HCT116 (cell line): Measurements from ENCODE around the gene PLPP6. TPM values are rescaled to one million over a fixed set of nuclear protein-coding genes. Genes with fewer than 3 reads are reported as not detected.

Experiments used
- ATAC-seq: fragments of 200-7000 bp; cut with Tn5 transposase; 2 replicates; pipeline ENCODE4 v1.9.1; 2020; ENCODE audit warnings: mild to moderate bottlenecking, moderate library complexity
- BruUV-seq: library from RNA; stranded (reverse); fragments of 400-500 nt; replicated peaks from 2 replicates; lab custom pipeline; 2021; lab: Mats Ljungman, UMichigan
- CTCF ChIA-PET: fragments of 300-600 bp; sonication (Branson Sonifier 250); formaldehyde crosslinking; loops from one replicate; lab custom pipeline; 2021; ENCODE audit warnings: antibody characterized with exemption; lab: Charles Lee
- POLR2A ChIA-PET: fragments of 300-600, 350-600 bp; sonication (Branson Sonifier 250); formaldehyde crosslinking; loops from one replicate; lab custom pipeline; 2021; ENCODE audit warnings: antibody characterized with exemption; lab: Charles Lee
- RAD21 ChIA-PET, 2 experiments: fragments of 300-600 bp; sonication (Branson Sonifier 250); formaldehyde crosslinking; loops; one replicate each; lab custom pipeline; 2023; ENCODE audit warnings: low total read pairs in 2 of 2; ENCODE audit not compliant: uncharacterized antibody in 2 of 2, unreplicated experiment in 2 of 2, low non-redundant PET in 1 of 2; lab: Charles Lee
- DNase-seq: peaks from one replicate; pipeline ENCODE4 v3.0.0-alpha.2; 2010; ENCODE audit warnings: low read depth, low spot score
- H2AFZ ChIP-seq: fragments of 200-600 bp; shearing (Covaris generic), sonication (generic); 2 replicates; pipeline ENCODE4 v1.6.1; 2017; ENCODE audit warnings: low read depth, mixed run types, mixed read lengths, antibody characterized with exemption, low read length; ENCODE audit not compliant: poor library complexity, severe bottlenecking
- H3K27ac ChIP-seq: 2 replicates; pipeline ENCODE4 v1.5.1; 2012; ENCODE audit warnings: low read depth, low read length
- H3K27me3 ChIP-seq: fragments of 200-600 bp; sonication (generic); 2 replicates; pipeline ENCODE4 v1.6.1; 2016; ENCODE audit warnings: mixed run types, low read length, mixed read lengths; ENCODE audit not compliant: insufficient read depth
- H3K36me3 ChIP-seq, 2 experiments: fragments of 200-500 bp in 1 of 2; fragments of 200-600 bp in 1 of 2; sonication (Bioruptor generic) in 1 of 2; sonication (generic) in 1 of 2; 2 replicates each; pipeline versions ENCODE4 v1.5.1 to v1.6.1; 2014 to 2016; ENCODE audit warnings: low read length in 2 of 2, inconsistent platforms in 1 of 2, mixed read lengths in 1 of 2, mixed run types in 1 of 2; ENCODE audit not compliant: insufficient read depth in 2 of 2, control insufficient read depth in 1 of 2
- H3K4me1 ChIP-seq, 2 experiments: fragments of 200-600 bp in 1 of 2; sonication (generic) in 1 of 2; 2 replicates each; pipeline versions ENCODE4 v1.5.1 to v1.6.1; 2012 to 2017; ENCODE audit warnings: low read length in 2 of 2, inconsistent platforms in 1 of 2, mild to moderate bottlenecking in 1 of 2, mixed read lengths in 1 of 2, mixed run types in 1 of 2, moderate library complexity in 1 of 2; ENCODE audit not compliant: insufficient read depth in 2 of 2, control insufficient read depth in 1 of 2
- H3K4me2 ChIP-seq: fragments of 200-600 bp; sonication (generic); 2 replicates; pipeline ENCODE4 v1.6.1; 2017; ENCODE audit warnings: mixed run types, low read length, mixed read lengths
- H3K4me3 ChIP-seq, 2 experiments: fragments of 200-600 bp in 1 of 2; sonication (generic) in 1 of 2; replicated peaks in 1 of 2; 2 replicates each; pipeline ENCODE4 v1.5.1; 2011 to 2016; ENCODE audit warnings: low read length in 2 of 2, control low read depth in 1 of 2, low read depth in 1 of 2, mild to moderate bottlenecking in 1 of 2, mixed read lengths in 1 of 2, mixed run types in 1 of 2
- H3K79me2 ChIP-seq: fragments of 200-600 bp; sonication (generic); 2 replicates; pipeline ENCODE4 v1.6.1; 2017; ENCODE audit warnings: mild to moderate bottlenecking, mixed run types, low read length, moderate library complexity, mixed read lengths; ENCODE audit not compliant: insufficient read depth
- H3K9ac ChIP-seq: fragments of 200-600 bp; sonication (generic); 2 replicates; pipeline ENCODE4 v1.6.1; 2016; ENCODE audit warnings: low read length, mixed read lengths
- H3K9me2 ChIP-seq: fragments of 200-600 bp; sonication (generic), shearing (Covaris generic); 2 replicates; pipeline ENCODE4 v1.6.1; 2017; ENCODE audit warnings: mixed run types, mild to moderate bottlenecking, moderate library complexity; ENCODE audit not compliant: insufficient read depth
- H3K9me3 ChIP-seq, 2 experiments: fragments of 200-500 bp in 1 of 2; fragments of 200-600 bp in 1 of 2; sonication (Bioruptor generic) in 1 of 2; sonication (generic) in 1 of 2; 2 replicates each; pipeline ENCODE4 v1.6.1; 2014 to 2017; ENCODE audit warnings: low read length in 2 of 2, mixed read lengths in 2 of 2, inconsistent platforms in 1 of 2, low read depth in 1 of 2, mild to moderate bottlenecking in 1 of 2, mixed run types in 1 of 2, moderate library complexity in 1 of 2; ENCODE audit not compliant: control insufficient read depth in 1 of 2, insufficient read depth in 1 of 2
- H4K20me1 ChIP-seq: fragments of 200-600 bp; sonication (generic), shearing (Covaris generic); 2 replicates; pipeline ENCODE4 v1.6.1; 2017; ENCODE audit warnings: mixed run types, mild to moderate bottlenecking, moderate library complexity; ENCODE audit not compliant: insufficient read depth
- CTCF ChIP-seq, 3 experiments: fragments of 200-600 bp in 1 of 3; sonication (generic) in 1 of 3; IDR thresholded peaks in 2 of 3; conservative IDR thresholded peaks in 1 of 3; 2 replicates each; pipeline ENCODE4 v1.5.1; 2012 to 2017; ENCODE audit warnings: low read depth in 2 of 3, low read length in 2 of 3, antibody characterized with exemption in 1 of 3, borderline replicate concordance in 1 of 3, control low read depth in 1 of 3, mild to moderate bottlenecking in 1 of 3, mixed read lengths in 1 of 3, mixed run types in 1 of 3, moderate library complexity in 1 of 3; ENCODE audit not compliant: insufficient read depth in 1 of 3
- EGR1 ChIP-seq: IDR thresholded peaks from 2 replicates; pipeline ENCODE4 v1.6.1; 2012; ENCODE audit warnings: low read depth
- ELF1 ChIP-seq: IDR thresholded peaks from 2 replicates; pipeline ENCODE4 v1.6.1; 2012; ENCODE audit warnings: low read depth, borderline replicate concordance
- EZH2phosphoT487 ChIP-seq: fragments of 200-600 bp; IDR thresholded peaks from 2 replicates; pipeline ENCODE4 v1.6.1; 2018; ENCODE audit warnings: antibody characterized with exemption, borderline replicate concordance
- JUND ChIP-seq: IDR thresholded peaks from 2 replicates; pipeline ENCODE4 v1.6.1; 2012
- POLR2A ChIP-seq: IDR thresholded peaks from 2 replicates; pipeline ENCODE4 v1.7.0; 2011; ENCODE audit warnings: borderline replicate concordance; ENCODE audit not compliant: insufficient read depth, insufficient read length; ENCODE audit errors: extremely low read depth
- POLR2AphosphoS5 ChIP-seq: IDR thresholded peaks from 2 replicates; pipeline ENCODE4 v1.6.1; 2011; ENCODE audit warnings: mild to moderate bottlenecking, low read depth, low read length, moderate library complexity
- REST ChIP-seq: IDR thresholded peaks from 2 replicates; pipeline ENCODE4 v1.6.1; 2012; ENCODE audit warnings: low read depth
- SP1 ChIP-seq: IDR thresholded peaks from 2 replicates; pipeline ENCODE4 v1.6.1; 2012; ENCODE audit warnings: low read depth
- TCF7L2 ChIP-seq: IDR thresholded peaks from 2 replicates; pipeline ENCODE4 v1.7.0; 2011; ENCODE audit warnings: borderline replicate concordance, inconsistent platforms; ENCODE audit not compliant: insufficient read depth, insufficient read length; ENCODE audit errors: extremely low read depth
- YY1 ChIP-seq: IDR thresholded peaks from 2 replicates; pipeline ENCODE4 v1.6.1; 2011; ENCODE audit warnings: low read length, low read depth, moderate library complexity, mild to moderate bottlenecking; ENCODE audit not compliant: insufficient replicate concordance; ENCODE audit errors: extremely low read depth
- ZFX ChIP-seq: fragments of 450-650 bp; IDR thresholded peaks from 2 replicates; pipeline ENCODE4 v1.6.1; 2017
- intact Hi-C: fragments of 100-400 bp; cut with micrococcal nuclease; formaldehyde crosslinking; loops from 2 replicates; pipeline ENCODE4 v1.10.0; 2022
- total RNA-seq: library from RNA; stranded (reverse); gene quantifications from one replicate; pipeline ENCODE4 v1.2.1, GENCODE V29; 2021; ENCODE audit not compliant: unreplicated experiment
- TF ChIP-seq, protein P1 (sequence below): IDR thresholded peaks from 2 replicates; pipeline ENCODE4 v1.6.1; 2012

The PLPP6 gene
- total RNA-seq, 1 experiment from 2014 or later, result 5.0 TPM

- ChIA-PET CTCF (interaction anchor here (1.3 kb wide), 1 partner anchor 16 kb away, joined by 8 read pairs; no protein-coding TSS in a partner anchor), POLR2A (no interaction called here)
- no peaks in the 10 kb centered on the region for H4K20me1 ChIP-seq
These were observed 41.1 kb upstream of the PLPP6 start for GRCh38 chr9:4620881-4621555.

More at GRCh38 chr9:4620881-4621555, 41.1 kb upstream of the PLPP6 start:
- H3K9ac ChIP-seq, result no peak overlapping the region
- DNase-seq (no peak), ATAC-seq (no peak)
- H3K9me2 ChIP-seq, result no peaks in the 10 kb centered on the region
- TF ChIP-seq TCF7L2 (no peak), SP1 (no peak), YY1 (no peak), POLR2AphosphoS5 (no peak), POLR2A (no peak), ZFX (no peak), ELF1 (no peak), REST (no peak), CTCF (IDR thresholded peaks at IDR 0.05 in 2 of 3, conservative IDR thresholded peaks at IDR 0.05 in 1 of 3; ENCODE audit: borderline replicate concordance in 1 of 3, insufficient read depth in 1 of 3, low read depth in 2 of 3, low read length in 2 of 3) (no peak), JUND (no peak), EGR1 (no peak), EZH2phosphoT487 (no peak)
- TF ChIP-seq, protein P1, sequence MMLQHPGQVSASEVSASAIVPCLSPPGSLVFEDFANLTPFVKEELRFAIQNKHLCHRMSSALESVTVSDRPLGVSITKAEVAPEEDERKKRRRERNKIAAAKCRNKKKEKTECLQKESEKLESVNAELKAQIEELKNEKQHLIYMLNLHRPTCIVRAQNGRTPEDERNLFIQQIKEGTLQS, result no peak
- no TSS peak for BruUV-seq
- no peaks in the 10 kb centered on the region for H3K27me3 ChIP-seq
- no peaks in the 10 kb centered on the region for H3K36me3 ChIP-seq
- intact Hi-C loops, result no loop called here
- H3K9me3 ChIP-seq, result no peaks in the 10 kb centered on the region
- no peak overlapping the region for H3K27ac ChIP-seq
- H3K4me2 ChIP-seq, result no peak overlapping the region
- RAD21 ChIA-PET, result no interaction called here
- H2AFZ ChIP-seq, result no peak overlapping the region
- H3K4me3 ChIP-seq, result no peak overlapping the region
- H3K4me1 ChIP-seq, result no peaks in the 10 kb centered on the region
- no peaks in the 10 kb centered on the region for H3K79me2 ChIP-seq
